D341Med (cell line): Measurements from ENCODE around the gene TNFRSF4.

Source experiments
- DNase-seq: peaks from one replicate; pipeline ENCODE4 v3.0.0; 2012; ENCODE audit warnings: low spot score

The TNFRSF4 gene

DNA sequence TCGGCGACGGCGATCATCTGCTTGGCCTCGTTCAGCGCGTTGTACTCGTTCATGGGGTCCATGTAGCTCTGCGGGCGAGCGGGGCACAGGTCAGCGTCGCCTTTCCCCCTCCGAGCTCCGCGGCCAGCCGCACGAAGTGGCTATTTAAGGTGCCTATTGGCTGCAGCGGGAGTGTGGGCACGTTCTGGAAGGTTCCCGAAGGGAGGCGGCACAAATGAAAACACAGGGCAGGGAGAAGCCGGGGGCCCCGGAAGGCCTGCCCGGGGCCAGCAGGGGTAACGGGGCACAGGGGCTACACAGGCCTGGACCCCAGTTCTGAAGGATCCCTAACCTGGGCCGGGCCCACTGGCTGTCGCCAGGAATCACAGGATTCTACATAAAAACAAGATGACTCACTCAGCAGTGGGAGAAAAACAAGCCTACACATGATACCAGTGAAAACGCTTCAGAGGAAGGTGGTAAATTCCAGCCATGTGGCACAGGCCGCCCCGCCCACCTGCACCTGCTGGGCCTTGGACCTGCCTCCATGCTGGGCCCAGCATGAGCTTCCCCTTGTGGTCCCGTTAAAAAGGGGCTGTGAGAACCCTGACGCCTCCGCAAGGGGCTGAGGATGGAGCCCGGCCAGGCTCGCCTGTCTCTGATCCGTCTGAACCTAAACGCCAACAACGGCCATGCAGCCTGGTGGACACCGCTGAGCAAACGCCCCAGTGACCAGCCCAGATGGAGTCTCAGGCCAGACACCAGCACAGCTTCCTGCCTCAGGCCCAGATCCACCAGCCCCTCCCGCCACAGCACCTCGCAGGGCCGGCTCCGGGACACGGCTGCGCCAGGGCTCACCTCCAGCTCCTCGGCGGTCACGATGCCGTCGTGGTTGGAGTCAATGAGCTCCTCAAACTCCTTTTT lies 3.9 kb upstream of the TNFRSF4 start:
- DNase-seq = no peak

DNA sequence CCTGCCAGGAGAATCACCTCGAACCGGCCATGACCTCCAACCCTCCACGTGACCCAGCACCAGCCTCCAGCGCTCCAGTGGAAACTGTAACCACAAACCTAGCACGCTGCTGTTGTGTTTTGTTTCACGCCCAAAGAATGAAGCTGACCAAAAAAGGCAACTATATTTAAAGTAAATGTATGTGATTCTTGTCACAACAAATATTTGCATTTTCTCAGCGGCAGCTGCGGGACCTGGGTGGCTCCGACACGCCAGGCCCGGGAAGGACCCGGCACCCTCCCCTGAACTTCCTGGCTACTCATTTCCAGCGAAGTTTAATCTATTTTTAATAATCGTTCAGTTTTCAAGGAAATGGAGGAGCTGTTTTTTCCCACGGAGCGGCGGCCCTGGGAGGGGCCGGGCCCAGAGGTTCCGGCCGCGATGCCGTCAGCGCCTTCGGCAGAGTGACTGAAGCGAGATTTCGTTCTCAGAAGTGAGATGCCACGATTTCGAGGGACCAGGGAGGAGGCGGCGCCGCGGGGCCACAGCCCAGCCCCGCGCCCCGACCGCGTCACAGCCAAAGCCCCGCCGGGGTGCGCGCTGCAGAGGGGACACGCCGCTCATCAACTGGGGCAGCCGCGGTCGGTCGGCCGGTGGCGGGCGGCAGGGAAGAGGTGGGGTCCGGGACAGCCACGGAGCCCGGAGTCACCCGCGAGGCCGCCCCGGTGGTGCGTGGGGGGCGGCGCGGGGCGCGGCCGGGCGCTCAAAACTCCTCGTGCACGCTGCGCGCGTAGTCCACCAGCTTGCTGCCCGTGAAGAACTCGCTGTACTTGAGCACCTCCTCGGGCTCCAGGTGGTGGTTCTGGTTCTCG lies 3.0 kb upstream of the TNFRSF4 start:
- DNase-seq = no peak

DNA sequence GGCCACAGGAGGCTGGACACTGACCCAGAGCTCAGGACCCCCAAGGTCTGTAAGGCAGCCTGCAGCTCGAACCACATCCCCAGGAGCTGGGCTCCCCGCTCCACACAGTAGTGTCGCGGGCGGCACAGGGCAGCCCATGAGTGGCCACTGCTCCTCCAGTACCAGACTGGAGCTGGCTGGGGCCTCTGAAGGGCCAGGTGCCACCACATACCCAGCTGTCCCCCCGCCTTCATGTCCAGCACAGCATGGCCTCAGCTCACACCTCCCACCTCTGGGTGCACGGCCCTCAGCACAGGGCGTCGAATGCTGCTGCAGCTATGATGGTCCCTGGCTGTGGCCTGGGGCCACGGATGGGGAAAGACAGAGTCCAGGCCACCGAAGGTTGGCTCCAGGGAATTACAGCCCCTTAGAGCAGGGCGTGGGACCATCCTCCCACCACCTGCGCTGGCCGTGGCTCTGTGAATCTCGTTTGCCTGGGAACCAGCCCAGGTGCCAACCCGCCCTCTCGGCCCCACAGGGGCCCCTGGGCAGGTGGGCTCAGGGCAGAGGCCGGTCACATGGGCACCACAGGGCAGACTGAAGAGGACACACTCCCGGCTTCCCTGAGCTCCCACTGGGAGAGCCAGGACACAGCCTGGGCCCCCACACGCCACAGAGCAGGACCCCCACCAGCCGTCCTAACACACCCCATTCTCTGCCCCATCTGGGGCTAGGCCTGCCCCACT lies 2.1 kb upstream of the TNFRSF4 start:
- no peak for DNase-seq

DNA sequence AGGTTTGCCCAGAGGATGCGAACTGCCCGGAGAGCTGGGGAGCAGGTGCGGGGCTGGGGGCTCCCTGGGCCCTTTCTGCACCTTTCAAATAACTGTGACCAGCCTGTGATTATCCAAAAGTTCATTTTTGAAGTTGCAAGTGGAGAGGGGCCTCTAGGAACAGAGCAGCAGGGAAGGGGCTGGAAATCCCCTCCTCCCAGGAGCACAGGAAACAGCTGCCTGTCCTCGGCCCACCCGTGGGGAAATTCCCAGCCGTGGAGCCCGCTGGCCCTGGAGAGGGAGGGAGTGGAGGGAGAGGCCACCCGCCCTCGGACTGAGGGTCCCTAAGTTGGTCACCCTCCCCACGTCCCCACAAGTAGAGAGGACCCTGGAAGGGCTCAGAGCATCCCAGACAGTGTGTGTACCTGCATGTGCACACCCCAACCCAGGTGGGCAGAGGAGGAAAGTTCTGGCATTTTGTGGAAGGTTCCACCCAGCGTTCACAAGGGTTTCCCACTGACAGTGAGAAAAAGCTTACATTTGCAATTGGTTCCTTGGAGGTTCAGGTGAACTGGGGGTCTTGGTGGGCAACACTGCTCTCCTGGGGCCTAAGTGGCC lies 1.2 kb upstream of the TNFRSF4 start:
- DNase-seq = no peak

DNA sequence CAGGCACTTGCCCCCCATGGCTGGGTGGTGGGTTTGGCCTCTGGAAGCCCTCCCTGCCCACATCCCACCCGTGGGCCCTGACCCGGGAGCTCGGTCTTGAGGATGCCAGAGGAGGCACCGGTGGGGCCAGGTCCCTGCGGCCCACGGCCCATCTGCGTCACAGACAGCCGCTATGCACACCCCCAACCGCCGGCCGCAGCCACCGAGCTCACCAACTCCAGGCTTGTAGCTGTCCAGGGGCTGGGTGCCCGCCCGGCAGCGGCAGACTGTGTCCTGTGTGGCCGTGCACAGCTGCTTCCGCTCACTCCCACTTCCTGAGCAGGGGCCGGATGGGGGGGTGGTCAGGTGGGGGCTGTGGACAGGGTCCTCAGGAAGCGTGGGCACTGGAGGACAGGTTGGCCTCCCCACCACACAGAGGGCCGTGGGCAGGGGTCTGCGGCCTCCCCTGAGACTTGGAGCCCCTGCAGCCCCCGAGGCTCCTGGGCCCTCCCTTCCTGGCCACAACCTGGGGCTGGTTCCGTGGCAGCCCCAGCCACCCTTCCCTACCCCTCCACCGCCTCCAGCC lies 1.1 kb downstream of the TNFRSF4 start:
- DNase-seq = no peak

DNA sequence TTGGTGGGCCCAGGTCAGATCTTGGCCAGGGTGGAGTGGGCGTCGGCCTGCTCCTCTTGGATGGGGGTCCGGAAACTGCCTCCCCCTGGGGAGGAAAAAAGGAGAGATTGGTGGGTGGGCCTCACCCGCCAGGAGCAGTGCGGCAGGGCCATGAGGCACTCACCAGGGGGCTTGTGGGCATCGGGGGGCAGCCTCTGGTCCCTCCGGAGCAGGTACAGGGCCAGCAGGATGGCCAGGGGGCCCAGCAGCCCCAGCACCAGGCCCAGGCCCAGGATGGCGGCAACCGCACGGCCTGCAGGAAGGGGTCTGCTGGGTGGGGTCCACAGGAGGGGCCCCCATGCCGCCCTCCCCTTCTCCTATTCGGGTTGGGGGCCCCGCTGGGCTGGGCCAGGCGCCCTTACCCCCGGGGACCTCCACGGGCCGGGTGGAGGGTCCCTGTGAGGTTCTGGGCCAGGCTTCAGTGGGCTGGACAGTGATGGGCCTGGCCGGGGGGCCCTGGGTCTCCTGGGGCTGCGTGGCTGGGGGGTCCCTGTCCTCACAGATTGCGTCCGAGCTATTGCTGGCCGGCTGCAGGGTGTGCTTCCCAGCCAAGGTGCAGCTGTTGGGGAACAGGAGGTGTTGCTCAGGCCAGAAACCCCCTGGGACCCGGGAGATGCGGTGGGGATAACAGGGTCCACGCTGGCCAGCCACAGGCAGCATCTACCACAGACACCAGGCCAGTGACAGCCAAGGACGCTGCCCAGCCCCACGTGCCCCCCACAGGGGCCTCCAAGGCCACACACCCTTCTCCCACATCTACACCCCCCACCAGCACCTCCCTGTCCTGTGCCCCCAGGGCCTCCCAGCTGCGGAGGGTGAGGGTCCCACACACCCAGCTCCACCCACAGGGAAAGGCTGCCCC lies 2.2 kb downstream of the TNFRSF4 start:
- DNase-seq = peak; percentile 31

DNA sequence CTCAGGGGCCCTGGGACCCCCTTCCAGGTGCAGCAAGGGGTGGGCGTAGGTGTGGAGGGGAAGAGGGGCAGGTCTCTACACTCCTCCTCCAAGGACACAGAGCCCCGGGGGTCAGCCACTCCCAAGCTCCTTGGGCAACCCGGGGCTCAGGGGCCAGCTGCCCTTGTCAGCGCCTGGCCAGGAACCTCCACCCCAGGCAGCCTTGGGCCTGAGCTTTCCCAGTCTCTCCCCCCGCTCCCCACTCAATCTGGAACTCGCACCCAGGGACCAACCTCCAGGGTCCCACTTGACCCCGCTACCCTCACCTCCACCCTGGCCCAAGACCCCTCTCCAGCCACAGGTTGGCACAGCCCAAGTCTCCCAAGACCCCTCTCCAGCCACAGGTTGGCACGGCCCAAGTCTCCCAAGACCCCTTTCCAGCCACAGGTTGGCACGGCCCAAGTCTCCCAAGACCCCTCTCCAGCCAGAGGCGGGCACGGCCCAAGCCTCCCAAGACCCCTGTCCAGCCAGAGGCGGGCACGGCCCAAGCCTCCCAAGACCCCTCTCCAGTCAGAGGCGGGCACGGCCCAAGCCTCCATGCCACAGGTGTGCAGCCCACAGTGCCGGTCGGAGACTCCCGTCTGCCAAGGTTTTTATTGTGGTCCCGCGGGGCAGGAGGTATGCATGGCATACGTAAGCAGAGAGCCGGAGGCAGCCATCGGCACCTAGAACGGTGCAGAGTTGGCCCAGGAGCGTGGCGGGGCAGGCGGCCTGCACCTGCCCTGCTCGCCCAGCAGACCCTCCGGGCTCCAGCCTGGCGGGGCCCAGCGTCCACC lies 3.0 kb downstream of the TNFRSF4 start:
- peak; percentile 38 for DNase-seq

DNA sequence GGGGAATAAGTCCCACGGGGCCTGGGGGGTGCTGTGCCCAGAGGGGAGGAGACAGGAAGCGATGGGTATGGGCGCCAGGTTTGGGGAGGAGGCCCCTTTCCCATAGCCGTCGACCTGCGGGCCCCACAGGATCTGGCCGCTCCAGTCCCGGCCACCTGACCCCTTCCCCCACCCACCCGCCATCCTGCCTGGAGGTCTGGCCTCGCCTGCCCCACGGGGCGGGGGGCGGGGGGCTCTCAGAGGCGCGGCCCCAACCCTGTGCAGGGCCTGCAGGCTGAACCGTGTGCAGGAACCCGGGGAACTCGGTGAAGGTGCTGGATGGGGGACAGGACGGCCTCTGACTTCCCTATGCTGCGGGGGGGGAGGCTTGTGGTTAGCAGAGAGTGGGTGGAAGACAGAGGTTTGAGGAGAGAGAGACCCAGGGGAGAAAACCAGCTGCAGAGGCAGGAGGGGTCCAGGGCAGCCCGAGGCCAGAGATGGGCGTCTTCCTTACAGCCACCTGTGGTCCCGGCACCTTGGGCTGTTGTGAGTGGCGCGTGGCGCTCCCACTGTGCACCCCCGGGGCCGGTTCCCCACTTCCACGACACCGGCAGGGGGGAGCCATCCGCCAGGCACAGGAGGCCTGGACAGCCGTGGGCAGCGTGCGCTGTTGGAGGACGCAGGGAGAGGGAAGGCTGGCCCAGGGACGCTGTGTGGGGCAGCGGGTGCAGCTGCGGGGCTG lies 5.1 kb downstream of the TNFRSF4 start:
- peak; percentile 31 for DNase-seq

DNA sequence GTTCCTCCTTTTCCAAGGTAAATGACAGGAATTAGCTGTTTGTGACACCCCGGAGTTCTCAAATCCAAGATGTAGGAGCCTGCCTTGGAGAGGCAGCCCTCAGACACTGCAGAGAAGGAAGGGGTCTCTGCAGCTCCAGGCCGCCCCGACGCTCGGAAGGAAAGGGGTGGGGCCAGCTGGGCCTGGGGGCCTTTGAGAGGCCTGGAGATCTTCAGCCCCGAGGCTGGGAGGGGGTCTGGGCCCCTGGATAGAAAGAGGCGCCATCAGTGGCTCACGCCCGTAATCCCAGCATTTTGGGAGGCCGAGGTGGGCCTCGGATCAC lies 6.4 kb downstream of the TNFRSF4 start:
- DNase-seq = peak; percentile 12

DNA sequence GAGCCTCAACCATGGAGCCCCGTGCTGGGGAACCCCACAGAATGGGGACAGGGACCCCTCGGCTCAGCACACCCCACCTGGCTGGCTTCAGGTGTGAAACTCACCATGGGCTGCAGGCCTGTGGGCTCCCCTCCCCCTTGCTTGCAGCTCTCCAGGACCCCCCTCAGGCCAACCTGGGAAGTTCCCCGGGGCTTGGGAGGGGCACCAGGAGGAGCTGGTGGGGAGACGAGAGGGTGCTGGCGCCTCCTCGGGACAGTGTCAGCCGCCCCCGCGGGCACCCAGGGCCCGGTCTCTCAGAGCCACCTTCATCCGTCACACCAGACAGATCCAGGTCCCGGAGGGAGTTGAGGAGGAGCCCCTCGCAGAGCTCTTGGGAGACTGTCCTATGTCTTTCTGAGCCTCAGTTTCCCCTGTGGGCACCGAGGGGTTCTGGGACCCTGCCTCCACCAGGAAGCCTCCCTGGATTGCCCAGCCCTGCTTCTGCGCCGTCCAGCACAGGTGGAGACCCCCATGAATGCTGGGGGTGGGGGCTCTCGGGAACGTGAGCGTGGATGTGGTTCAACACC lies 6.9 kb downstream of the TNFRSF4 start:
- peak; percentile 41 for DNase-seq

DNA sequence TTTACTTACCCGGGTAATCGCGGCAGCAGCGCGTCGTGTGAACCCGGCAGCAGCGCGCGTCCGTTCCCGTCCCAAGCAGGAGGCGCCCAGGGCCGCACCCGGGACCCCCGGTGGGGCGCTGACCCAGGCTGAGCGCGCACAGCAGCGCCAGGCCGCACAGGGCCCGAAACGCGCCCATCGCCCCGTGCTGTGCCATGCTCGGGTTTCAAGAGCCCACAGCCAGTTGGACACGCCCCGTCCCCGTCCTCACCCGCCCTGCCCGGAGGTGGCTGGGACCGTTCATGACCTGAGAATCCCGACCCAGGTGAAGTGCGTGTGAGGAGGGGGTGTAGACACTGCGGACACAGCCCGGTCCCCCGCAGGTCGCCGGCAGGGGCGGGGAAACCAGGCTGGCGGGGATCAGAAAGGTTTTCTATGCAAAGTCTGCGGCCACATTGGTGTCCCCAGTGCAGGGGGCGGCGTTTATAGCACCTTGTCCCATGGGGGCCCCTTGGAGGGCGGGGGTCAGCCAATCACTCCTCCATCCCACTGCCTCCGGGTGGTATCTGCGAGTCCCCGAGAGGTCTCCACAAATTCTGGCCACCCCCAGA lies 7.5 kb downstream of the TNFRSF4 start, which contains the start of gene TNFRSF18:
TNFRSF18 (minus strand) TSS at position 217 of the 590 bp plus-strand sequence; CDS start at position 196, 21 bp downstream.
- peak; percentile 51 for DNase-seq

DNA sequence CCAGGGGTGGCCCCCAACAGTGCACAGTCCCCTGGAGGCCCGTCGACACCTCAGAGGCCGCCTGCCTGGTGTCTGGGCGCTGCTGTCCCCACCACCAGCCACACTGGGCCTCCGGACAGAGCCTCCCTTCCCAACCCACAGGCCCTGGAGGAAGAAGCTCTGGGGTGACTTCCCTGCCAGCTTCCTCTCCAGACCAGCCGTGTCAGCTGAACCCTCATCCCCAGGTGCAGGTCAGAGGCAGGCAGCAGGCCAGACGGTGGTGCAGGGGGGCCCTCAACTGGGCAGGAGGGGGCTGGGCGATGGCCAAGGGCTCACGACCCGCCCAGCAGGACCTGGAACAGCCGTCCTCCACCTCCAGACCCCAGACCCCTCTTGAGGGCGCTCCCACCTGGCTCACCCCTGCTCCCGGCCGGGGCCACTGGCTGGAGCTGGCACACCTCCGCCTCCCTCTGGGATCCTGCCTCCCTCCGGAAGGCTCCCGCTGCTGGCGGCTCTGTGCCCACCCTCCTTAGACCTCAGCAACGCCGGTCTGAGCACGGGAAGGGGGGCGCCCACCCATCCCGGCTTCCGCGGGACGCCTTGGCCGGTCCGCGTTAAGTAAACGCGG lies 8.1 kb downstream of the TNFRSF4 start:
- DNase-seq = peak; percentile 40

DNA sequence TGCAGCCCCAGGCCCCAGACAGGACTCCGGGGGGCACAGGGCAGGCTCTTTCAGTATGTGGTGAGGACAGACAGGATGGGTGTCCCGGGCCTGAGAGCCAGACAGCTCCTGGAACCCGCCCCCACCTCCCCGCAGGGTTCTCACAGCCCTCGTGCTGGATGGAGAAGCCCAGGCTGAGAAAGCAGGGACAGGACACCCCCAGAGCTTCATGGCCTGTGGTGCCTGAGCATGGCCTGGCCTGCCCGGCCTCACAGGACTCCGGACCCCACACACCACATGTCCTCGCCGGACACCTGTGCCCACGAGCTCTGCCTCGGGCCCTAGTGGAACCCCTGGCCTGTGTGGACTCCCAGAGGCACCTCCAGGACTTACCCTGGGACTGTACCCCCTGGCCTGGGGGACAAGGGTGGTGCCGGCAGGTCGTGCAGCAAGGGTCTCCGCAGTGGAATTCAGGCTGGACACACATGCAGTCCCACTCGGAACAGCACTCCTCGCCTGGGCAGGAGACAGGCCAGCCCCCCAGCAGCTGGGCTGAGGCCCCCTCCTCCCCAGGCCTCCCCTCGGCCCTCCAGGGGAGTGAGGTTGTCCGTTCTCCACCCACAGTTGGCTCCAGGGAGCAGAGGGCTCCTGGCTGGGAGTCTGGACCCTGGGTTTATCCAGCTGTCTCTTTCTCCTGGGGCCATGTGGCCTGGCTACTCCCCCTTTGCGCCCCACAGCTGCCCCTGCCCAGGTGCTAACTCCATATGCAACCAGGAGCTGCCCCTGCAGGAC lies 8.8 kb downstream of the TNFRSF4 start:
- peak; percentile 44 for DNase-seq

DNA sequence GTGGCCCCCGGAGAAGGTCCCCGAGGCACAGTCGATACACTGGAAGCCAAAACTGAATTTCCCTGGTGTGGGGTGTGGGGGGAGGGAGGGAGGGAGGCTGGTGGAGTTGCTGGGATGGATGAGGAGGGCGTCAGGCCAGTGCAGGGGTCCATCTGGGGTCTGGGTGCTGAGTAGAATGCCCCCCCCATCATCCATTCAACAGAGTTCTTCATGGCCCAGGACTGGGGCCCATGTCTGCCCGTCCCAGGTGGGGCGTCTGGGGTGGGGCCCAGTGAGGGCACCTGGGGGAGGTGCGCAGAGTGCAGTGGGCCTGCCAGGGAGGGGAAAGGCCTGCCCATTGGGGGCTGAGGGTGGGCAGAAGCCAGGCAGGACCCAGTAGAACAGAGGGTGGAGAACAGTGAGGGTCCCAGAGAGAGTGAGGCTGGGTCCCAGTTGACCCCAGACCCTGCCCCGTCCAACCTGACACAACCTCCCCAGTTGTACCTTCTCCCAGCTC lies 9.5 kb downstream of the TNFRSF4 start:
- peak; percentile 26 for DNase-seq

DNA sequence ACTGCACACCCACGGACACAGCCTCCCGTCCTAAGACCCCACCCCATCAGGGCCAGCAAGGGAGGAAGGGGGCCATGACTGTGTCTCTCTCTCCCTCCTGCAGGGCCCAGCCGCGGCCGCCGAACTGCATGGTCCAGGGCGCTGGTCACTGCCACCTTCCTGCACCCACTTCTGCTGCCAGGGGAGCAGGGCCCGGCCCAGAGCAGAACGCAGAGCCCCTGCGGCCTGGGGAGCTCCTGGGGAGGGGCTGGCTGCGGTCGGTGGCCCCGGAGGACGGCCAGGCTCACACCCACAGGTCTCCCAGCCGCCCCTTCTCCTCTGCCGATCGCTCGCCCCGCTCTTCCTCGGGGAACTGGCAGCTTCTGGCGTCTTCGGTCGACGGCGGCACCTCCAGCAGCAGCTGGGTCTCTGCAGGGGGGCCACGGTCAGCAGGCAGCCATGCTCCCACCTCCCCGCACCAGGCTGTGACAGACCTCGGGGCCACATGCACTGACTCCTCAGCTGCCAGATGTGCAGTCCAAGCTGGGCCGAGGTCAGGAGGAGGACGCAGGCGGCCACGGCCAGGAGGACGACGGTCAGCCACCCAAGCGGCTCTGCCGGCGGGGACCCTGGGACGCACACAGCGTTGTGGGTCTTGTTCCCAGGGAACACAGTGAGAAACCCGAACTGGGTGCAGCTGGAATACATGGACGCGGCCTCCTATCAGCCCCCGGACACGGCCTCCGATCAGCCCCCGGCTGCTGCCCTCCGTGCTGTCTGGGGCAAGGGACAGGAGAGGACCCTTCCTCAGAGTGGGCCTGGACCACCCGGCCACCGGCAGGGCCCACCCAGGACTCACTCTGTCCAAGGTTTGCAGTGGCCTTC lies 10.2 kb downstream of the TNFRSF4 start:
- DNase-seq = peak; percentile 52
